Activated CD4-positive, alpha-beta T cell treated with anti-CD3 and anti-CD28 coated beads, Interleukin-2, amount 50 U/mL, for 4 hours (primary cell): ENCODE measurements around the gene DIPK2A.

Source experiments
- DNase-seq, 2 experiments: peaks; one replicate each; pipeline ENCODE4 v3.0.0-alpha.2; 2020

DIPK2A gene

GRCh38 chr3:143975554-143976152, 4.0 kb downstream of the DIPK2A start:
- DNase-seq, result no peak

DNA sequence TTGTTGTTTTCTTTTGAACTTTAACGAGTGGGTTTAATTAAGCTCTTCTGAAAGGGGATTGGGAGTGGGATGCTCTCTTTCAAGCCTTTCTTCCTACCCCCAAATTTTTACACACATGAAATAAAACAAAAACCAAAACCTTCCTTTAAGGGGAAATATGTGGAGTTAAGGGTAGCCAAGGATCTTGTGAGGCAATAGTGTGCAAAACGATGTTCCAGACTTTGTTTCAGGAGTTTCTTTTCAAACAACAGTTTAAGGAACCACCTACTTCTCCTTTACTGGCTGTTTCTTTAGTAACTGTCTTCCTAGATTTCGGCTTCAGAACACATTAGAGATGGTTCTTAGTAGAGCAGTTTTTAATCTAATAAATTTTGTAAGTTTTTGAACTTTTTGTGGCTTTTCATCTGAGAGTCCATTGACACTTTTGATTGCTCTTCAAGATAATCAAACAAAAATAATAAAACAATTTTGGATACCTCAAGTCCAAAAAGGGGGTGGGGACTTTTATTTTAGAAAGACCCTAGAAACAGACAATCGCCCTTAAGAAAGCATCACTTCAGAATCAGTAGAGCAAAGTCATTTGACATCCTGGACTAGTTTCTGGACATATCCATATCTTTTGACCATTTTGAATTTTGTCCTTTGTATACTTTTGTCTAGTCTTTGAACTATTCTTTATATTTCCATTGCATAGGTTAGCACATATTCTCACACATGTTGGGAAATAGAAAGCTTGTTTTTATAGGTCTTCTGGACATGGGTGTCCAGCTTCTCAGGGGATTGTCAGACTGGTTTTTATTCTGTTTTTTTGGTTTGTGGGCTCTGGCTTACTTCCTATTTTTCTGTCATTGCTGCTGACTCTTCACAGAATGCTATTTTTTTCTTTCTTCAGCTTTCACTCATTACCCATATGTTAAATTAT, 6.0 kb downstream of the DIPK2A start:
- no peak for DNase-seq

GRCh38 chr3:143978263-143978631, 6.6 kb downstream of the DIPK2A start:
- no peak for DNase-seq

GRCh38 chr3:143979041-143979440, 7.4 kb downstream of the DIPK2A start:
- no peak for DNase-seq

GRCh38 chr3:143979813-143980212, 8.2 kb downstream of the DIPK2A start:
- no peak for DNase-seq

GRCh38 chr3:143988306-143988705, 16.7 kb downstream of the DIPK2A start:
- DNase-seq, result no peak

GRCh38 chr3:143989461-143989860, 17.8 kb downstream of the DIPK2A start:
- DNase-seq, result no peak

GRCh38 chr3:143991713-143992112, 20.1 kb downstream of the DIPK2A start:
- DNase-seq, result no peak

DNA sequence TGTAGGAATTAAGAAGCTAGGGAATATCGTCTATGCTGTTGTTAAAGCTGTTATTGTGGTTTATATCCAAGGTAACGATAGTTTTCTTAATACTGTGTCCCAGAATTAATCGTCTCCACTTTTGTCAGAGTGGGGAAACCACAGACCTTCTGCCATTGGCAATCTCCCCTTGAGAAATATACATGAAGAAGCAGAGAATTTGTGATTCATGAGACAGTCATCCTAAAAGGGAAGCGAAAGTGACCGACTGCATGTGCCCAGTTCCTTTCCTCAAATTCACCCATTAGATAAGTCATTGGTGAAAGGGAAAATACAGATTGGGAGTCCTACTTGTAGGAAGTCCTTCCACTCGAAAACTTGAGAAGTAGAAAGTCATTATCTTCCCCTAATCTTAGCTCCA, 26.6 kb downstream of the DIPK2A start:
- no peak for DNase-seq

DNA sequence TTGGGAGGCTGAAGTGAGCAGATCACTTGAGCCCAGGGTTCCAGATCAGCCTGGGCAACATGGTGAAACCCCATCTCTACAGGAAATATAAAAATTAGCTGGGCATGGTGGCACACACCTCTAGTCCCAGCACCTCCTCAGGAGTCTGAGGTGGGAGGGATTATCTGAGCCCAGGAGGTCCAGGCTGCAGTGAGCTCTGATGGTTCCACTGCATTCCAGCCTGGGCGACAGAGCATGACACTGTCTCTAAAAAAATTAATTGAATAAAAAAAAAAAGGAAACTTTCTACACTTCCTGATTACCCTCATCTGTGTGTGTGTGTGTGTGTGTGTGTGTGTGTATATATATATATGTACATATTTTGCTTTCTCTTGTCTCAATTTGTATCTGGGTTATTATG, 31.4 kb downstream of the DIPK2A start:
- DNase-seq, result no peak

DNA sequence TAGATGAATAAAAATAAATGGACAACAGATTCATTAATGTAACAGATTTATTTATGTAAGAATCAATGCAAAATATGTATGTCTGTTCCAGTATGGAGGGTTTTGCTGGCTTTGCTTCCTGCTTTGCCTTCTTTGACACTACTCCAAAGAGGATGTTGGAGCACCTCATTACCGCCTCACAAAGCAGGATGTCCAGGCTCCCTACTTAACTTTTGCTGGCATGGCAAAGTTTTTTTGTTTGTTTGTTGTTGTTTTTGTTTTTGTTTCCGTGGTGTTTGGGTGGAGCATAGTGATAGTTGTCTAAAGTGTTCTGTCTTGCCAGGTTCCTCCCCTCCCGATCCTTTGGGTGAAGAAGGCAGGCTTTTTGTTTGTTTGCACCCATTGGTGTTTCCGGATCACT, 38.7 kb downstream of the DIPK2A start:
- no peak for DNase-seq

GRCh38 chr3:144011251-144011799, 39.7 kb downstream of the DIPK2A start:
- no peak for DNase-seq

- no peak for DNase-seq
Observed at GRCh38 chr3:144015133-144015532, 43.5 kb downstream of the DIPK2A start.

GRCh38 chr3:144018776-144019175, 47.2 kb downstream of the DIPK2A start:
- no peak for DNase-seq
